GM19452 (cell line): ENCODE data around the gene TNNI2.

Experiments
- ATAC-seq: cut with Tn5 transposase; IDR thresholded peaks from one replicate; pipeline ENCODE4 v1.9.1; 2021; ENCODE audit not compliant: unreplicated experiment

Gene TNNI2

DNA sequence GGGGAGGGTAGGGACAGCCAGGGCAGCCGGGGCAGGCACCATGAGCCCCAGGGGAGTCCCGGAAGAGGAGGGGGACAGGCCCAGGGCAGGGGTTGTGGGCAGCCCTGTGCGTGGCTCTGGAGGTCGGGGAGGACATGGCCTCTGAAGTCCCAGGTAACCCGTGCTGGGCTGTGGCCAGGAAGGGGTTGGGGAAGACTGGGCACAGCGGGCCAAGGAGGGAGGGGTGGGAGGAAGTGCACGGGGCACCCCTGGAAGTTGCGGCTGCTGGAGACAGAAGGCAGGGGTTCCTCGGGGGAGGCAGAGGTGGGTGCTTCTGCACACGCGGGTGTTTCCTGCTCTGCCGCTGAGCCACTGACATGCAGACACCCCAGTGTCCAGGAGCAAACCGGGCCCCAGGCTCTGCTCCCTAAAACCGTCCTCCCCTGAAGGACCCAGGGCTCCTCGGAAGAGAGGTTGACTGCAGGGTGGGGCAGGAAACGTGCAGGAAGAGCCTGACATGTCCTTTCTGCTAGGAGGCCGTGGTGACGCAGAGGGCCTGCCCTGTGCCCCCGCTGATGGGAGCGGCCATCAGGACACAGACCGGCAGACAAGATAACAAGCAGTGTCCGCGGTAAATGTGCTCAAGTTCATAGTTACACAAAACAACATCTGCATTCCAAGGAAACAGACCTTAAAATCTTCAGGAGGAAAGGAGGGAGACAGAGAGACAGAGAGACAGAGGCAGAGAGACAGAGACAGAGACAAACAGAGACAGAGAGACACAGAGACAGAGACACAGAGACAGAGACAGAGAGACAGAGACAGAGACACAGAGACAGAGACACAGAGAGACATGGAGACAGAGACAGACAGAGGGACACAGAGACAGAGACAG, 5.7 kb downstream of the TNNI2 start:
- ATAC-seq = no peak

DNA sequence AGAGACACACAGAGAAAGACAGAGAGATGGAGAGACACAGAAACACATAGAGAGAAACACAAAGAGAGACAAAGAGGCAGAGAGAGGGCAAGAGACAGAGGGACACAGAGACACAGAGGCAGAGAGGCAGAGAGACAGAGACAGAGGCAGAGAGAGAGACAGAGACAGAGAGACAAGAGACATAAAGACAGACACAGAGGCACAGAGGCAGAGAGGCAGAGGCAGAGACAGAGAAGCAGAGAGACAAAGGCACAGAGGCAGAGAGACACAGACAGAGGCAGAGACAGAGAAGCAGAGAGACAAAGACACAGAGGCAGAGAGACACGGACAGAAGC, 6.3 kb downstream of the TNNI2 start:
- ATAC-seq = no peak

DNA sequence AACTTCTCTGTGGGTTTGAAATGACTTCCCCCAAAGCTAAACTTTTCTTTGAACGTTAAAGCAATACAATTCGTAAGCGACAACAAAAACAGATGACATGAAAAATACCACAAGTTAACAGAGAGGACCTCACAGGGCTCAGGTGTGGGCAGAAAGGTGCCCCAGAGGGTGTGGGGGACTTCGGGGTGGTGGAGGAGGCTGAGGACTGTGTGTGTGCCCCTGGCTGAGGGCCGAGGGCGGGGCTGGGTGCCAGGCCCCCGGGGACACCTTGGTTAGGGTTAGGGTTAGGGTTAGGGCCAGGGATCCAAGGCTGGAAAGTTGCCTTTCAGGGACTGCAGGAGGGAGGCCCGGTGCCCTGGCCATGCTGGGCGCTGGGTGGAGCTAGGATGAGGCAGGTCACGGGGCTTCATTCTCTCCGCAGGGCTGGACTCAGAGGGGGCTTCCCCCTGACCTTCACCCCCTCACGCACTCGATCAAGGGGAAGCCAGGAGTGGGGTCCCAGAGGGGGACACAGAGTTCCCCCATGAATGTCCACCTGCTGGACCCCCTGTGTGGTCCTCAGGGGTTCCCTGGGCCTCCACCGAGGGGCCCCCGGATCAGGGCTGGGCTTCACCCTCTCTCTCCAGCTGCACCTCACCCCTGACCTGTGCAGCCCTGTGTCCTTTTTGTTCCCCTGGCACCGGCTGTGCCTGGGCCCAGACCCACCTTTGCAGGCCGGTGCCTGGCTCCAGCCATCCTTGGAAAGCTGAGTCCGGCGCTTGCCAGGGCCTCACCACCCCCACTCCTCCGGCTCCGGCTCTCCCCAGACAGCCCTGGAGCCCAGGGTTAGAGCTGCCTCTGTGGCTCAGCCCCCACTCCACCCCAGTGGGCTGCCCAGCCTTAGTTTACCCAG, 7.0 kb downstream of the TNNI2 start:
- no peak for ATAC-seq

GRCh38 chr11:1846453-1846932, 7.7 kb downstream of the TNNI2 start:
- no peak for ATAC-seq

- ATAC-seq = no peak
Measured at GRCh38 chr11:1847006-1847735, 8.4 kb downstream of the TNNI2 start.

DNA sequence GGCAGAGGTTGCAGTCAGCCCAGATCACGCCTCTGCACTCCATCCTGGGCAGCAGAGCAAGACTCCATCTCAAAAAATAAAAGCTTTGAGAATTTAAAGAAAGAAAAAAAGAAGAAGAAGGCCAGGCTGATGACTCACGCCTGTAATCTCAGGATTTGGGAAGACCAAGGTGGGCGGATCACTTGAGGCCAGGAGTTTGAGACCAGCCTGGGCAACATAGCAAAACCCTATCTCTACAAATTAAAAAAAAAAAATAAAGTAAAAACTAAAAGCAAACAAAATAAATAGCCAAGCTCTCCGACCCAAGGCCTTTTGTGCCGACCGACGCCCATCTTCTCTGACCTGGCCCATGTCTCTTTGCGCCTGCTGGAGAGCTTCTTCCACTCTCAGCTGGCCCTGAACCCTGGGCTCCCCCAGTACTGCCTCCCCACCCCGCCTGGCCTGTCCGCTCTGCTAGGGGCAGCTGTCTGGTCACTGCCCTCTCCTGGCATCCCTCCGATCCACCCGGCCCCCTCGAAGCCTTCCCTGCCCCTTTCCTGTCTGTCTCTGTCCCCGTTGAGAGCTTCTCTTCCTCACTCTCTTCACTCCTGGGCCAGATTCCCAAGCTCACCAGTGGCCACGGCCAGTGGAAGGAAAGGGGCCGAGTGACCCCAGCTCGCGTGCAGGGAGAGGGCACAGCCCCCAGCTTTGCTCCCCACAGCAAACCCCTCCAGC, 9.3 kb downstream of the TNNI2 start:
- no peak for ATAC-seq

- no peak for ATAC-seq
Measured at GRCh38 chr11:1848640-1849430, 10.1 kb downstream of the TNNI2 start.

DNA sequence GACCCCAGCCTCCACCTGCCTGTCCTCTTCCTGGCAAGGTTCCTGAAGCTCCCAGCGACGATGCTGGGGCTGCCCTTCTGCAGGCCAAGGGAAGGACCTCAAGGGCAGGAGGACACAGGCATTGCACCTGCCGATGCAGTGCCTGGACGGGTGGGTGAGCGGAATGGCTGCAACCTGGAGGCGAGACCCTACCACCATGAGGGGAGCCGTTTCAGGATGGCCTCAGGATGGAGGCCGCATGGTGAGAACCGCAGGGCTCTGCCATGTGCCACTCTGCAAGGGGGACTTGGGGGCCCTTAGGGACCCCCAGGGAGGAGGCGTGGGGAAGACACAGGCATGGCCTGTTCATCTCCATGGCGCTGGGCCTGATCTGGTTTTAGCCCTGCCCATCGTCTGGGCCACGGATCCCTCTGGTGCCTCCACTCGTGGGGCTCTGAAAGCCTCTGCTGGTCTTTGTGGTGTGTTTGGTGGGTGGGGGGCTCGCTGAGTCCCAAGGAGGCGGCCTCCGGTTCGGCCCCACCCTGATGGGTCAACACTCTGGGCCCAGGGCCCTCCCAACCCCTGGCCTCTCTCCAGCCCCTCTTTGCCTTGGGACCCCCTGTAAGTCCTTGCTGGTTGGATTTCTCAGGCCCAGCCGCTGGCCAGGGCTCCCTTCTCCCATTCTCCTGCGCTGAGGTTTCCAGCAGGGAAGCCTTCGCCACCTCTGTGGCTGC, 12.8 kb downstream of the TNNI2 start:
- ATAC-seq = no peak

DNA sequence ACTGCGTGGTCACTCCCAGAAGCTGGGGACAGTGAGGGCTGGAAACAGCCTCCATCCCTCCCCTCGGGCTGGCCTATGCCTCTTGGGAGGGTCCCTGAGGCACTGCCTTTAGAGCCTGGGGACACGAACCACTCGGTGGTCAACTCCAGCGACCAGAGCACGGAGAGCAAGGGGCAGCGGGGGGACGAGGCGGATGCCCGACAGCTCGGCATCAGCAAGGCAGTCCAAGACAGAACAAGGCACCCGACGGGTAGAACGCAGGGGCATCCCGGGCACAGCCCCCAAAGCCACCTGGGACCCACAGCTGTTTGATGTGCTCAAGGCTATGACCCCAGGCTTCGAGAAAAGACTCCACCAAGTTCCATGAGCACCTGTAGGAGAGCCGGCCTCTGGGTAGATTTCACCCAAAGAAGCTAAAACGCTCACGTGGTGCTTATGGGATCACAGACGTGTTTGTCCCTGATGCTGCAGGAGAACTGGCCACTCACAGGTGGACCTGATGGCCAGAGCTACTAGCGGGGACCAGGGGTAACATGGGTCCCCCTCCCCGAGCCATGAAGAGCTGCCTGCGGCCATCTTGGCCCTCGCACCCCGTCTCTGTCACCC, 13.6 kb downstream of the TNNI2 start:
- peak; percentile 0 for ATAC-seq

DNA sequence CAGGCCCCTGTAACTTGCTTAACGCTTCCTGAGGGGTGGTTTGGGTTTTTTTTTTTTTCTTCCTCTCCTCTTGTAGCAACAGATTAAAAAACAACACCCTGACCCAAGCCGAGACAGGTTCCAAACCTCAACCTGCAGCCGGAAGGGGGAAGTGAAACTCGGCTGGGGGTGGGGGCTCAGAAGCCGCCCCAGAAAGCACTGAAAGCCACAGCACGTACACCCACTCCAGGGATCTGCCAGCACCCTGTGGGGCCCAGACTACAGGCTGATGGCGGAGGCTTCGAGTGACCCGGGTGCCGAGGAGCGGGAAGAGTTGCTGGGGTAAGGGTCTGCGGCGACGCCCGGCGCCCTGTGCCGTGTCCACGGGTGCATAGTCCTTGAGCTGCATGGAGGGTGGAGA, 14.1 kb downstream of the TNNI2 start, which contains the start of gene LSP1:
Gene LSP1, plus strand, starts transcription at position 208 of the 400 bp plus-strand sequence. Its CDS starts 61 bp downstream, at position 269.
- peak; percentile 38 for ATAC-seq

- no peak for ATAC-seq
Measured at GRCh38 chr11:1853376-1854131, 14.8 kb downstream of the TNNI2 start.

DNA sequence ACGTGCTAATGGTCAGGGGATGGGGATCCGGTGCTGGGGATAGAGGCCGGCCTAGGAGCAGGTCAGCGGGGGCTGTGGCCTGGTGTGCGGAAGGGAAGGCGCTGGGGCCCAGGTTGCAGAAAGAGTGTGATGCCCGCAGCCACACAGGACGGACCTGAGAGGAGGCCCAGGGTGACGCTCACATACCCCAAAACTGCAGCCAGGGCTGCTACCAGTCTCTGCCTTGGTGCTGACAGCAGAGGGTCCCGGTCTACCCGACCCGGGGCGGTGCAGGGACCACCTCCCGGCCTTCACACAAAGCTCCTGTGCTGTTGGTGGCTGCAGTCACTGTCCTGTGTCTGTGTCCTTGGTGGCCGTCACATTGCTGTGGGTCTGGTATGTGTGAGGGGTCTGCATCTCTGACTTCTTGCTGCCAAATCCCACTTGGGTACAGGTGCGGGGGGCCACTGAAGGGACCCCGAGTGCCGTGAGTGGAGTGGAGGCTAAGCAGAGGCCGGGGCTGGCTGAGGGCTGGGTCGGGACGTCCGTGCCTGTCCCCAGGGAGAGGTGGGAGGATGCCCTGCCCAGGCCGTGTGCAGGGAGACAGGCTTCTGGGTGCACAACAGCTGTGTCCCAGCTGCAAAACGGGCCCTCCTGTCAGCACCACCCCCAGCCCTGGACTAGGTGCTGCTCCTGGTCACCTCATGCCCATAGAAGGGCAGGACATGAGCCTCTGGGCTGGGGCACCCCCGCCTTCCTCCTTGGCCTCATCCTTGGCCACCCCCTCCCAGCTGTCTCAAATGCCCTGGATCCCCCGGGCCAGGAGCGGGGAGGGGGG, 15.6 kb downstream of the TNNI2 start:
- peak; percentile 24 for ATAC-seq

DNA sequence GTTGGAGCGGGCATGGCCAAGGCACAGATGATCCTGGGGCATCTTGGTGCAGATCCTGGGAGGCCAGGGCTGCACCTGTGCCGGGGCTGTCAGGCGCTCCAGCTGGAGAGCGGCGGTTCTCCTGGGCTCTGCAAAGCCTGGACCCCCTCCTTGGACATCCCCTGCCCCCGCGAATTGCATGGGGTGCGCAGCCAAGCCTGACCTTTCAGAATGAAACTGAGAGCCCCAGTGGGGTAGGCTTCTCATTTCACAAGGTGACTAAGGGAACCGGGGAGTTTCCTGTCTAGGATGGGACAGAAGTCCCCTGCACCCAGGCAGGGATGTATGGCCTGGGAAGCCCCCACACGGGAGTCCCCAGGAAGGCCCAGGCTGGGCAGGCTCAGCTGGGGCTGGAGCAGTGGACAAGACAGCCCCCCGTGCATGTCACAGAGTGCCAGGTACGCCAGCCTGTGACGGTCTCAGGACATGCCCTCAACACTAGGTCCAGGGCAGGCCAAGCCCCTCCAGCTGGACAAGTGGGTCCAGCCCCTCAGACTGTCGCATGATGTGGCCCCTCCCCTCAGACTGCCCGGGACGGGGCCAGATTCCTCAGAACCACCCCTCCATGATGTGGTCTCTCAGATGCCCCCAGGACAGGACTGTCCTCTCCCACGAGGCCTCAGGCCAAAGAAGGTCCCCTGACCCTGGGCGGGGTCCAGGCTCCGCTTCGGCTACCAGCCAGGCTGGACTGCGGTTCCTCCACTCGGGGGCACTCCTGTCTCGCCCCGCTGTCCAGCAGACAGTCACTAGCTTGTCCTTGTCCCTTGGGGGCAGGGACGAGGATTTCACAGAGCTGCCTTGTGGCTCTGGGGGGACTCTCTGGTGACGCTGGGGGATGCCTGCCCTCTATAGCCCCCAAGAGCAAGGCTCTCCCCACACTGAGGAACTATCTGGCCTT, 16.4 kb downstream of the TNNI2 start:
- peak; percentile 35 for ATAC-seq

GRCh38 chr11:1855886-1856265, 17.1 kb downstream of the TNNI2 start:
- ATAC-seq = no peak

DNA sequence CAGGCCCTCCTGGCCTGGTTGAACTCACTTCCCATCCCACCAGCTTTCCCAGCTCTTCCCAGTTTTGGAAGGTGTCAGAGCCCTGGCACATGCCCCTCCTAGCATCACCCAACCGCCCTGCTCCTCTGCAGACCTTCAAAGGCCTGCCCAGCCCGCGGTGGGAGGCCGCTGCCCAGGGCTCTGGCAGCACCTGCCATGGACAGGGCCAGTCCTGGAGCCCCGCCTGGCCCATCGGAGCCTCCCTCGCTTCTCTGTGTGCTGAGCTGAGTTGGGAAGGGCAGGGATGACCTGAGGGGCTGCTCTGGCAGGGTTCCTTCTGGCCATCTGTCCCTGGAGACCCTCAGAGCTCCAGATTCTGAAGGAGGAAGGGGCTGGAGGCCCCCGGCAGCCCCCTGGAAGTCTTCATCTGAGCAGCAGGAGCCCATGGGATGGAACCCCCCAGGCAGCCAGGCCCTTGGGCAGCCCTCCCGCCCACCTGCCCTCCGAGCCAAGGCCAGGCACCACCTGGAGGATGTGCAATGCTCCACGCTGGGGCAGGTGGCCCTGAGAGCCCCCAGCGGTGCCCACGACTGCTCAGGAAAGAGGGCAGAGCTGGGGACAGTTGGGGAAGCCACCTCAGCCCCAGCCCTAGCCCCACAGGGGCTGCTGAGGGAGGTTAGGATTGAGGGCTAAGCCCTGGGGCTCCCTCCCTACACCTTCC, 17.7 kb downstream of the TNNI2 start:
- ATAC-seq = no peak
